Coronary artery (tissue), 2 donors: Measurements from ENCODE around the gene RPS26.
"Not testable (repeated sequence)": the region's sequence is repeated elsewhere in the genome, so short reads cannot be mapped to it uniquely, and the experiment has no call there.

Experiments used
- DNase-seq: peaks from one replicate; pipeline ENCODE4 v3.0.0-alpha.2; 2017; ENCODE audit warnings: low spot score
- H3K27ac ChIP-seq, 2 donors: fragments of 200-600 bp; sonication (generic); one replicate each; pipeline ENCODE4 v1.5.1; 2016 to 2019
- H3K4me3 ChIP-seq: fragments of 200-600 bp; sonication (generic); 2 replicates; pipeline ENCODE4 v1.5.1; 2016; ENCODE audit warnings: mild to moderate bottlenecking, moderate library complexity
- CTCF ChIP-seq: fragments of 200-600 bp; sonication (generic); IDR thresholded peaks from one replicate; pipeline ENCODE4 v1.5.1; 2019; ENCODE audit warnings: antibody characterized with exemption

The RPS26 gene

GRCh38 chr12:56041552-56042429, at the start of gene RPS26:
Gene RPS26 (plus strand): TSS chr12:56041918. CDS start chr12:56042167, 249 bp downstream.
- no peak for TF ChIP-seq CTCF
- peak within 1 kb of the TSS; percentile 80 to 98 for H3K27ac ChIP-seq
- H3K4me3 ChIP-seq, result peak within 1 kb of the TSS; percentile 79
- peak; percentile 99 for DNase-seq

- H3K27ac ChIP-seq, result no peak overlapping the region
- no peak for DNase-seq
Measured at GRCh38 chr12:55993230-55993853, 48.4 kb upstream of the RPS26 start.

GRCh38 chr12:55995366-55995765, 46.4 kb upstream of the RPS26 start:
- no peak for TF ChIP-seq CTCF
- DNase-seq, result no peak
- Histone ChIP-seq H3K27ac (no peak overlapping the region), H3K4me3 (no peak overlapping the region)

More at GRCh38 chr12:55993230-55993853, 48.4 kb upstream of the RPS26 start:
- no peak for TF ChIP-seq CTCF
- H3K4me3 ChIP-seq, result no peak overlapping the region

GRCh38 chr12:55996201-55996714, 45.5 kb upstream of the RPS26 start:
- Histone ChIP-seq H3K4me3 (peak overlapping the region; percentile 84), H3K27ac (peak overlapping the region; percentile 57 to 91)
- DNase-seq, result no peak
- TF ChIP-seq CTCF, result peak; percentile 83

GRCh38 chr12:55996715-55997534, 44.8 kb upstream of the RPS26 start, which contains the start of gene SUOX:
Gene SUOX (plus strand): TSS chr12:55997276. CDS start chr12:56002222, 4,946 bp downstream.
- TF ChIP-seq CTCF, result no peak
- peak within 1 kb of the TSS; percentile 57 to 91 for H3K27ac ChIP-seq
- DNase-seq, result peak; percentile 99
- peak within 1 kb of the TSS; percentile 84 for H3K4me3 ChIP-seq

GRCh38 chr12:55997535-55997859, 44.2 kb upstream of the RPS26 start:
- DNase-seq, result no peak
- H3K27ac ChIP-seq, result peak overlapping the region; percentile 57 to 91
- TF ChIP-seq CTCF, result no peak
- H3K4me3 ChIP-seq, result peak overlapping the region; percentile 84

GRCh38 chr12:55999522-55999921, 42.2 kb upstream of the RPS26 start:
- H3K27ac ChIP-seq, H3K4me3 ChIP-seq, DNase-seq: not testable (repeated sequence)

- H3K4me3 ChIP-seq, DNase-seq, H3K27ac ChIP-seq: not testable (repeated sequence)
Measured at GRCh38 chr12:55999999-56000540, 41.6 kb upstream of the RPS26 start.
